Endometrium (tissue), 2 donors: ENCODE results near the gene SPHK2.
"Not testable (repeated sequence)": the region's sequence is repeated elsewhere in the genome, so short reads cannot be mapped to it uniquely, and the experiment has no call there.

Source experiments
- FAIRE-seq: peaks from 2 replicates; lab custom pipeline; 2012; peaks lifted over from hg19 to GRCh38; lab: Jason Lieb, UNC
- donor health status: control.
- donor health status: control.

The SPHK2 gene, protein sequence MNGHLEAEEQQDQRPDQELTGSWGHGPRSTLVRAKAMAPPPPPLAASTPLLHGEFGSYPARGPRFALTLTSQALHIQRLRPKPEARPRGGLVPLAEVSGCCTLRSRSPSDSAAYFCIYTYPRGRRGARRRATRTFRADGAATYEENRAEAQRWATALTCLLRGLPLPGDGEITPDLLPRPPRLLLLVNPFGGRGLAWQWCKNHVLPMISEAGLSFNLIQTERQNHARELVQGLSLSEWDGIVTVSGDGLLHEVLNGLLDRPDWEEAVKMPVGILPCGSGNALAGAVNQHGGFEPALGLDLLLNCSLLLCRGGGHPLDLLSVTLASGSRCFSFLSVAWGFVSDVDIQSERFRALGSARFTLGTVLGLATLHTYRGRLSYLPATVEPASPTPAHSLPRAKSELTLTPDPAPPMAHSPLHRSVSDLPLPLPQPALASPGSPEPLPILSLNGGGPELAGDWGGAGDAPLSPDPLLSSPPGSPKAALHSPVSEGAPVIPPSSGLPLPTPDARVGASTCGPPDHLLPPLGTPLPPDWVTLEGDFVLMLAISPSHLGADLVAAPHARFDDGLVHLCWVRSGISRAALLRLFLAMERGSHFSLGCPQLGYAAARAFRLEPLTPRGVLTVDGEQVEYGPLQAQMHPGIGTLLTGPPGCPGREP

DNA sequence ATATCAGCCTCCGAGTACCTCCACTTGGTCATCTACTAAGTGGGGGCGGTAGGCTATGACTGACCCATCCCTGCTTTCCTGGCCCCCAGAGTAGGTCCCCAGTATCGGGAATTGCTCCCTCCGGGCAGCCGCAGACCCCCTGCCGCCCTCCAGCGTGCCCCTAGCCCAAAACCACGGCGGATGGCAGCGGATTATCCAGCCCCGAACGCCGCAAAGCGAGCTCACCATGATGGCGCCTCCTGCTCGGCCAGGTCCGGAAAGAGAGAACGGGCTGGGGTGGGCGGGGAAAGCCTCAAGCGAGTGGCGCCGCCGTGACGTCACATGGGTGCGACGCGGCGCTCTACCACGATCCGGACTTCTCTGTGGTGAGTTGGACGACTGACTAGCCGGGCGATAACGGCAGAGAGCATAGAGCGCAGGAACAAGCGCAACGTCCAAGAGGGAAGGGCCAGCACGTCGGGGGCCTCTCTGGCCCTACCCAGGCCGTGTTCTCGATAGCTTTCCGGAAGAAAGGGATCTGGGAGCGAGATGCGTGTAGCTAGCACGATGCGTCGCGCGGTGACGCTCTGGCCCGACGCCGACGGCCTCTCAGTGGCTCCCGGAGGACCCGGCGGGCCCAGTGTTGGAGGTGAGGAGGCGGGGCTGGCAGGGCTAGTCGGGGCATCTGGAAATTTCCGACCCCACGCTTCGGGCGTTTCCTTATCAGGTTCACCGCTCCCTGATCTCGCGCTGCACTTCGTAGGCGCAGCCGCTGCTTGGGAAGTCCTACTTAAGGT lies at the start of gene SPHK2, which contains the start of gene RPL18:
SPHK2 (plus strand) TSS at position 591 of the 776 bp plus-strand sequence. CDS start 1,009 bp downstream, outside the sequence.
RPL18 (minus strand) TSS at position 263 of the 776 bp plus-strand sequence; CDS start at position 228, 35 bp downstream.
- FAIRE-seq: peak; percentile 96

GRCh38 chr19:48569814-48570213 lies 49.5 kb upstream of the SPHK2 start:
- FAIRE-seq: no peak

DNA sequence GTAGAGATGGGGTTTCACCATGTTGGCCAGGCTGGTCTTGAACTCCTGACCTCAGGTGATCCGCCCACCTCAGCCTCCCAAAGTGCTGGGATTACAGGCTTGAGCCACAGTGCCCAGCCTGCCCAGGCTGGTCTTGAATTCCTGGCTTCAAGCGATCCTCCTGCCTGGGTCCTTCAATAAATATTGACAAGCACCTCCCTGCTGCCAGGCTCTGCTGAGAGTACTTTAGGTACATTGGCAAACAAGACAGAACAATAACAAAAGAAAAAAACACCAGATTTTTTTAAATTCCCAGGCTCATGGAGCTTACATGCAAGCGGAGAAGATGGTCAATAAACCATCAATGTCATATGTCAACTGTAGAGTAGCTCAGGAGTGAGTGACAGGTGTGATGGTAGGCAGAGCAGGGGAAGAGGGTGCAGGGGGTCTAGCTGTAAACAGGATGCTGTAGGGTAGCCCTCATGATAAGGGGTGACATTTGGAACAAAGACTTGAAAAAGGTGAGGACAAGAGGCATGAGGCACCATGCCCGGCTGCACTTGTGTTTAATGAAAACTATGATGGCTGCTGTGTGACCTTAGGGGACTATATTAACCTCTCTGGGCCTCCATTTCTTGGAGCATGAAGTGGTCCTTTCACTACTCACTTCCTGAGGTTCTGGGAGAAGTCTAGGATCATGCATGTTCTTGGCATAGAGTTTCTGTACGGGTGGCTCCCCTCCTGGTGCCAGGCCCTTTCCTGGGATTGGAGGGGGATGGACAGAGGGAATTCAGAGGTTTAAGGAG lies 47.7 kb upstream of the SPHK2 start:
- no peak for FAIRE-seq

GRCh38 chr19:48573163-48573505 lies 46.2 kb upstream of the SPHK2 start:
- no peak for FAIRE-seq

GRCh38 chr19:48575931-48576622 lies 43.2 kb upstream of the SPHK2 start:
- FAIRE-seq: no peak

- FAIRE-seq: not testable (repeated sequence)
Observed at GRCh38 chr19:48577908-48578307, 41.4 kb upstream of the SPHK2 start.

GRCh38 chr19:48578891-48579290 lies 40.4 kb upstream of the SPHK2 start:
- no peak for FAIRE-seq

- no peak for FAIRE-seq
Observed at GRCh38 chr19:48582168-48582567, 37.1 kb upstream of the SPHK2 start.

GRCh38 chr19:48587387-48587786 lies 31.9 kb upstream of the SPHK2 start:
- no peak for FAIRE-seq

- FAIRE-seq: no peak
Observed at GRCh38 chr19:48588670-48589401, 30.5 kb upstream of the SPHK2 start.

- no peak for FAIRE-seq
Observed at GRCh38 chr19:48591021-48591420, 28.3 kb upstream of the SPHK2 start.

- FAIRE-seq: no peak
Observed at GRCh38 chr19:48595171-48595570, 24.1 kb upstream of the SPHK2 start.

DNA sequence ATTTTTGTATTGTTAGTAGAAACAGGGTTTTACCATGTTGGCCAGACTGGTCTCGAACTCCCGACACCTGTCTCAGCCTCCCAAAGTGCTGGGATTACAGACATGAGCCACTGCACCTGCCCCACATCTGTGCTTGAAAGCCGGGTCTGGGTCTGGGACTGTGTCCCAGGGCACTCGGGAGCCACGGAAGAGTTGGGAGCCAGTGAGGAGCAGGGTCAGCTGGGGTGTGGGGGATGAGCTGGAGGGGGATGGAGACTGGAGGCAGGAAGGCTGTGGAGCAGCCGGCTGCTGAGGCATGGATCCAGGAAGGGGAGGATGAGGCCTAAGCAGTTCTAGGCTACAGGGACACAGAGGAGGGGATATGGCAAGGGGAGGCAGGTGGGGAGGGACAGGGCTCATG lies 23.5 kb upstream of the SPHK2 start:
- FAIRE-seq: no peak

GRCh38 chr19:48596237-48596636 lies 23.1 kb upstream of the SPHK2 start:
- no peak for FAIRE-seq

DNA sequence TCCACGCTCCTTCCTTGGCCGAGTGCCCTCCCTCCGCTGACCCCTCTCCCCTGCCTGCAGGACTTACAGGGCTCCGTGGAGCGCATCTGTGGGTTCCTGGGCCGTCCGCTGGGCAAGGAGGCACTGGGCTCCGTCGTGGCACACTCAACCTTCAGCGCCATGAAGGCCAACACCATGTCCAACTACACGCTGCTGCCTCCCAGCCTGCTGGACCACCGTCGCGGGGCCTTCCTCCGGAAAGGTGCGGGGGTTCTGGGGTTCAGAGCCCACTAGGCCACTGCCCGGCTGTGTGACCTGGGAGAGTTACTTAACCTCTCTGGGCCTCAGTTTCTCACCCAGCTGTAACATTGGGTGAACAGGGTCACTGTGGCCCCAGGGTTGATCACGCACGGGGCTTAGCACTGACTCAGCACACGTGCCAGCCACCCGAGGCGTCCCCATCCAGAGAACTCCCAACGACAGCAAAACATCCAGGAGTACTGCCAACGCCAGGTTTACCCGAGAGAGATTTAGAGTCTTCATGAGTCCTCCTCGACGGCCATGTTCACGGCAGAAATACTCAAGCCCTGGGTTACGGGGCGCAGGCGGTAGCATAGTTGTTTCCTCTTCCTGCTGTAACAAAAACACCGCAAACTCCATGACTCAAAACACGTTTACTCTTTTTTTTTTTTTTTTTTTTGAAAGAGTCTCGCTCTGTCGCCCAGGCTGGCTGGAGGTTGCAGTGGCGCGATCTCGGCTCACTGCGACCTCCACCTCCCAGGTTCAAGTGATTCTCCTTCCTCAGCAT lies 22.4 kb upstream of the SPHK2 start:
- FAIRE-seq: no peak

DNA sequence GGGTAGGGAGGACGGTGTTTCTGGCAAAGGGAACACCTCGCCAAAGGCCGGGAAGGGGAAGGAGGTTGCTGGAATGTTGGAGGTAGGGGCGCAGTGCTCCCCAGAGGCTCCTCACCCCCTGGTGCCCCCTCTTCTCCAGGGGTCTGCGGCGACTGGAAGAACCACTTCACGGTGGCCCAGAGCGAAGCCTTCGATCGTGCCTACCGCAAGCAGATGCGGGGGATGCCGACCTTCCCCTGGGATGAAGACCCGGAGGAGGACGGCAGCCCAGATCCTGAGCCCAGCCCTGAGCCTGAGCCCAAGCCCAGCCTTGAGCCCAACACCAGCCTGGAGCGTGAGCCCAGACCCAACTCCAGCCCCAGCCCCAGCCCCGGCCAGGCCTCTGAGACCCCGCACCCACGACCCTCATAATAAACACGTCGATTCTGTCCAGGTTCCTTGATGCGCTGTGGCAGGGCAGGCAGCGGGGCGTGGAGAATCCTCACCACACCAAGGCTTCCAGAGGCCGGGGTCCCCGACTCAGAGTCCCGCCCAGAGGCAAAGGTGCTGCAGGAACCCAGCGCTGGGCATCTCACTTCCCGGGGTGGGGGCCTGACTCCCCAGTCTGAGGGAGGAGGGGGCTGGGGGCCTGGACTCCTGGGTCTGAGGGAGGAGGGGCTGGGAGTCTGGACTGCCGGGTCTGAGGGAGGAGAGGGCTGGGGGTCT lies 20.2 kb upstream of the SPHK2 start:
- no peak for FAIRE-seq

GRCh38 chr19:48600679-48601417 lies 18.5 kb upstream of the SPHK2 start:
- FAIRE-seq: no peak

DNA sequence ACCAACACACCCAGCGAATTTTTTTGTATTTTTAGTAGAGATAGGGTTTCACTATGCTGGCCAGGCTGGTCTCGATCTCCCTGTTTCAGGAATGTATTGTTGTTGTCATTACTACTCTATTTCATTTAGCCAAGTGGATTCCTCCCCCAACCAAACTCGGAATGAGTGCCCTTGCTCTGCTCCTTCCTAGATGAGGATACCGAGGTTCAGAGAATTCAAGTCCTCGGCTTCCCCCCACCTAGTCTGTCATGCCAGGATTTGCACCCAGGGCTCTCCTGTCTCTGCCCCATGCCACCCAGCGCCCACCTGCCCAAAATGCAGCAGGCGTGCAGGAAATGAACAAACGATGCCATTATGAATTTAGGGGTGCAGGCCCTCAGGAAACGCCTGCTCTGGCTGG lies 16.3 kb upstream of the SPHK2 start:
- no peak for FAIRE-seq
